HG03196 (cell line): ENCODE results near the gene RUSF1.
"Not testable (repeated sequence)": the region's sequence is repeated elsewhere in the genome, so short reads cannot be mapped to it uniquely, and the experiment has no call there.

ENCODE experiments used
- ATAC-seq: cut with Tn5 transposase; IDR thresholded peaks from one replicate; pipeline ENCODE4 v1.9.1; 2021; ENCODE audit not compliant: unreplicated experiment

The RUSF1 gene

DNA sequence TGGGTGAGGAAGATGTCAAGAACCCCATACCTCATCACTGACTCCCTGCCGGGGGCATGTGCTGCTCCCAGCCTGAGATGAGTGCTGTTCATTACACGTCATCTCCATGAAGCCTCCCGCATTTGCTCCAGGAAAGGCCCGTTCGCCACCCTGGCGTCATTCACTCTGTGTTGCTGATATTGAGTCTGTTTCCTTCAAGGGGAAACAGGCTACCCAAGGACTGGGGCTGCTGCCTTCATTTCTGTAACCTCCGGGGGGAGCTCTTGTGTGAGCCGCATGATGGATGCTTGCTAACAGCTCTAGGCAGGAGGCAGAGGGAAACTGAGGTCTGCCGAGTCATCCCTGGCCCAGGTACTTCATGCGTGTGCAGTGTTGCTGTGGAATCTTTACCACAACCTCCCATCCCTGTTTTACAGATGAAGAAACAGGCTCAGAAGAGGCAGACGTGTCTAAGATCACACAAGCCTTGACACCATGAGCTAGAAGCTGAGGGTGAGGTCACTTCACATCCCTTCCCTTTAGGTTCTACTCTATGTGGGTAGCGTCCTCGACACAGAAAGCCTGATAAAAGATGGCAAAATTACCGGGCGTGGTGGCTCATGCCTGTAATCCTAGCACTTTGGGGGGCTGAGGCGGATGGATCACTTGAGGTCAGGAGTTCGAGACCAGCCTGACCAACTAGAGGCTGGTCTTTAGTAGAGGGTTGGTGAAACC lies 52.4 kb downstream of the RUSF1 start:
- no peak for ATAC-seq

DNA sequence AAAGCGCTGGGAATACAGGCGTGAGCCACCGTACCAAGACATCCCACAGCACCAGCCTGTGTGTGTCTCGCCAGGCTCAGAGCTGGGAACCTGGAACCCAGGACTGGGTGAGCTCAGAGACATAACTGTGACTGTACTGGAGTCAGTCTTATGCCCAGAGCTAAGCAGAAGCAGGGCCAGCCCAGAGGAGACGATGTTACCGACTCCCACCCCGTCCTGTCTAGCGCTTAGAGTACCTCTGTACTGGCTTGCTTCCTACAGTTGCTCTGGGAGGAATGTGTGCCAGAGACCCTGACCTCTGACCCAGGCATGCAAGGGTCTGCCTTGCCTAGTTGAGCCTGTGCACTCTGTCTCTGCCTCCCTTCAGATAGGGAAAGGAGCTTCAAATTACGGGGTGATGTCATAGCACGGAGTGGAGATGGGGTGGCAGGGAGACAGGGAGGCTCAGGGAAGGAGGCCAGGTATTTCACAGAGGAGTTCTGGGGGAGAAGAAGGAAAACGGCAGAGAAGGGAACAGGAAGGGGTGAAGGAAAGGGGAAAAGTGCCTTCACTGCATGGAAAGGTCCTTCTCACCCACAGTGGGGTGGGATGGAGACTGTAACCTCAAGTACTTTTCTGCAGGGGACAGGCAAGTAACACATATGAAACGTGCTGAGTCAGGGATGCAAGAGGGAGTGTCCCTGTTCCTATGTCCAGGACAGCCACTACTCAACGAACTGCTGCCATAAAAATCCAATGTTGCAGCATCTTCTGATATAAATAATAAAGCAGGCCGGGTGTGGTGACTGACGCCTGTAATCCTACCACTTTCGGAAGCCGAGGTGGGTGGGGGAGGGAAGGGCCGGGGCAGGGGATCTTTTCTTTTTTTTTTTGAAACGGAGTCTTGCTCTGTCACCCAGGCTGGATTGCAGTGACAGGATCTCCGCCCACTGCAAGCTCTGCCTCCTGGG lies 54.7 kb downstream of the RUSF1 start:
- no peak for ATAC-seq

DNA sequence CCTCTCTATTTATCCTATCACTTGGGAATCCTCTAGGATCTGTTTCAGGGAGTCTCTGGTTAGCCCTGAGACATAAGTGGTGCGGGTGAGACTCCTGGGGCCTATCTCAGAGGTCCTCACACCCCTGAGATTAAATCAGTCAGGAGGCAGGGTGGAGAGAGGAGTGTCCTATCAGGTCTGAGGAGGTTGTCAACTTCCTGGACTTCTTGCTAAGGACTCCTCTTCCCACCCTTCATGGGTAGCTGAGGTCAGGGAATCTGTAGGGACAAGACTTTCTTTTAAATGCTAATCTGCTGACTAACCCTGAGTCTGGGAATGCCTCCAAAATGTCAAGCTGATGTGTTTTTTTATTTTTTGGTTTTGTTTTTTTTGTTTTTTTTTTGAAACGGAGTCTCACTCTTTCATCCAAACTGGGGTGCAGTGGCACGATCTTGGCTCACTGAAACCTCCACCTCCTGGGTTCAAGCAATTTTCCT lies 55.5 kb downstream of the RUSF1 start:
- ATAC-seq, result no peak

DNA sequence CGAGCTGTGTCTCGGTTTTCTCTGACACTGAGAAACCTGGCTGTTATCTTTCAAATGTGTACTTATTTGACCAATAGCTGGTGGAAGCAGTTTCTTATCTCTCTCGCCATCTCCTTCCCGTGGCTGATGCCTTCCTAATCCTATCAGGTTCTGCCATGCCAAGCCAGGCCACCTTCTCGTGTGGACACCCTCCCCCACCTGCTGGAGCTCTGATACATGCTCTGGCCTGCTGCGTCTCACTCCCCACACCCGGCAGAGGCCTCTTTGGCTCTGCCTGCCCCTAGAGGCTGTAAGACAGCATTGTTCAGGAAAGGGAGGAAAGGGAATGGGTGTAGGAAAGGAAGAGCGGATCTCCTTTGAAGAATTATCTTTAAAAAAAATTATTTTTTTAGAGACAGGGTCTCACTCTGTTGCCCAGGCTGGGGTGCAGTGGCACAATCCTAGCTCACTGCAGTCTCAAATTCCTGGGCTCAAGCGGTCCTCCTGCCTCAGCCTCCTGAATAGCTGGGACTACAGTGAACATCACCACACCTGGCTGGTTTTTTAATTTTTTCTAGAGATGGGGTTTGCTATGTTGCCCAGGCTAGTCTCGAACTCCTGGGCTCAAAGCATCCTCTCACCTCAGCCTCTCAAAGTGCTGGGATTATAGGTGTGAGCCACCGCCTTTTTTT lies 56.4 kb downstream of the RUSF1 start:
- no peak for ATAC-seq

DNA sequence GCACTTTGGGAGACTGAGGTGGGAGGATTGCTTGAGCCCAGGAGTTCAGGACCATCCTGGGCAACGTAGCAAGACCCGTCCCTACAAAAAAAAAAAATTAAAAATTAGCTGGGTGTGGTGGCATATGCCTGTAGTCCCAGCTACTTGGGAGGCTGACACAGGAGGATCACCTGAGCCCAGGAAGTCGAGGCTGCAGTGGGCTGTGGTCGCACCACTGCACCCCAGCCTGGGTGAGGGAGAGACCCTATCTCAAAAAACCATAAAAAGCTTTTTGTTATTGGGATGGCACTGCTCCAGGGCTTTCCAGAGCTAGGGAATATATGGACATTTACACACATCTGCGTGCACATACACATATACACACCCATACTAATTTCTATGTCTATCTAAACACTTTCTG lies 57.0 kb downstream of the RUSF1 start:
- ATAC-seq, result no peak

DNA sequence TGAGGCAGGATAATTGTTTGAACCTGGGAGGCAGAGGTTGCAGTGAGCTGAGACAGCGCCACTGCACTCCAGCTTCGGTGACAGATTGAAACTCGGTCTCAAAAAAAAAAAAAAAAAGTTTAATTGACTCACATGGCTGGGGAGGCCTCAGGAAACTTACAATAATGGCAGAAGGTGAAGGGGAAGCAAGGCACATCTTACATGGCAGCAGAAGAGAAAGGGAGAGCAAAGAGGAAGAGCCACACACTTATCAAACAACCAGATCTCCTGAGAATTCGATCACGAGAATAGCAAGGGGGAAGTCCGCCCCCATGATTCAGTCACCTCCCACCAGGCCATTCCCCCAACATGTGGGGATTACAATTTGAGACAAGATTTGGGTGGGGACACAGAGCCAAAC lies 62.3 kb downstream of the RUSF1 start:
- ATAC-seq, result not testable (repeated sequence)

DNA sequence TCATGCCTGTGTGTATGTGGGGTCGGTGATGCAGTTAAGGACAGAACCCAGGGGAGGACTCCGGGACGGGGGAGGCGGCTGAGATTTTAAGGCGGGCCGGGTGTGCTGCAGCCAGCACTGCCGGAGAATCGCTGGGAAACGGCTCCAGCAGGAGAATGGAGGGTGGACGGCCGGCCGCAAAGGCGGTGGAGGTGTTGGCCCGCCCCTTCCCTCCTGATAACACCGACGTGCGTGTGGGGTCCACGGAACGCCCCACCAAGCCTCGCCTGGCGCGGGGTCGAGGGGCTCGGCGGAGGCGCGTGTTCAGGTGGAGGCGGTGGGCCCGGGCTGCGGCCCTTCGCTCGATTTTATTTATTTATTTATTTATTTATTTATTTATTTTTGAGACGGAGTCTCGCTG lies 66.2 kb downstream of the RUSF1 start:
- no peak for ATAC-seq

DNA sequence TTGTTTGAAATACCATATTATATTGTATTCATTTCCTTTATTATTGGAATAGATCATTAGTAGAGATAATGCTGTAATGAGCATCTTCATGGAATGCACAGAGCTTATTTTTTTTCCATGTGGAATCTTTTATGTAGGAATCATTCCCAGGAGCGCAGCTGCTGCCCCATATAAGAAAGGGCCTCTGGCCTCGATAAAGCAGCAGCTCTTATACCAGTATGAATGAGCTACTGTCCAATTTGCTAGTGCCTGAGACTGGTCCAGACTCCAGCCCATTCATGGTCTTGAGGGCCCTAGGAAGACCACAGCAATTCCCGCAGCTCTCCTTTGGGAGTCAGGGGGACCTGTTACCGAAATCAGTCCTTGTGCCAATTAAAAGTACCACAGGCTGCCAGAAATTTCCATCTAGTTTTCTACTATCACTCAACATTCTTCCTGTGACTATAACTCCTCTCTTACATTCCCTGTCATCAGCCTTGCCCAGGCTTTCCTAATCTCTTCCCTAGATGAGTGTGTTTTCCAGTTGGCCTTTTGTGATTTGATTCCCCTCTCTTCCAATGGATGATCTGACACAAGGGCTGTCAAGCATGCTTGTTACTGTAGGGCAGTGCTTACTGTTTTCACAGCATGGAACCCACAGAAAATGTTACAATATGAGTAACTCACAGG lies 67.5 kb downstream of the RUSF1 start:
- no peak for ATAC-seq

DNA sequence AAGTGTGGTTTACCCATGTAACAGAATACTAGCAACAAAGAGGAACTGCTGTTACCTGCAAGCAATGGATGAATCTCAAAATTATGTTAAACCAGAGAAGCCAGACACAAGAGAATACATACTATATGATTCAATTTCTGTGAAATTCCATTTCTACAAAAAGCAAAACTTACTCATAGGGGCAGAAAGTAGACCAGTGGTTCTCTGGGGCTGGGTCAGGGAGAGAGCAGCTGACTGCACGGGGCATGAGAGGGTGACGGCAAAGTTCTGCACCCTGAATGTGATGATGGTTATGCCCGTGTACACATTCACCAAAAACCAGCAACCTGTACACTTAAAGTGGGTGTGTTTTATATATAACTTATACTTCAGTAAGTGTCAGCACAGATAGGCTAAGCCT lies 68.7 kb downstream of the RUSF1 start:
- no peak for ATAC-seq
